SK-N-SH (cell line): ENCODE measurements around the gene TMEM191C.
"Not testable (repeated sequence)": the region's sequence is repeated elsewhere in the genome, so short reads cannot be mapped to it uniquely, and the experiment has no call there.

ENCODE experiments used
- TAF1 ChIP-seq: IDR thresholded peaks from 2 replicates; pipeline ENCODE4 v1.6.1; 2012; ENCODE audit warnings: low read depth, mild to moderate bottlenecking, low read length, moderate library complexity, borderline replicate concordance
- TF ChIP-seq, protein P1 (sequence below): fragments of 200-600 bp; sonication (generic); IDR thresholded peaks from 2 replicates; pipeline ENCODE4 v1.6.1; 2017; ENCODE audit warnings: antibody characterized with exemption, mild to moderate bottlenecking, moderate library complexity

DNA sequence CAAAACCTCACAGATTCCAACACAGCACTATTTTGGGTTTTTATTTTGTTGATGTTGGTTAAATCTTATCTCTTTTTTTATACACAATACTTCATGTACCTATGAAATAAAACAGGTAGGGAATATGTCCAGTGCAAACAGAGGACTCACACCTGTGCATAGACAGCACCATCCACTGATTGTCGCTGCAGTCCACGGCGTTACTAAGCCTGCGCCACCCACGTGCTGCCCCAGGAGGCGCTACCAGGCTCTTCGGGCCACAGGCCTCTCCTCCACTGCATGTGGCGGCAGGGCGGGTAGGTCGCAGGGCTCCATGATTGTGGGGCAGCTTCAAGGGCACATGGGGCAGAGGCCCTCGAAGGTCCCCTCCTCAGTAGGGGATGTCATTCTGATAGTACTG is 5.8 kb downstream of the TMEM191C start:
- TF ChIP-seq TAF1: not testable (repeated sequence)
- TF ChIP-seq, protein P1, sequence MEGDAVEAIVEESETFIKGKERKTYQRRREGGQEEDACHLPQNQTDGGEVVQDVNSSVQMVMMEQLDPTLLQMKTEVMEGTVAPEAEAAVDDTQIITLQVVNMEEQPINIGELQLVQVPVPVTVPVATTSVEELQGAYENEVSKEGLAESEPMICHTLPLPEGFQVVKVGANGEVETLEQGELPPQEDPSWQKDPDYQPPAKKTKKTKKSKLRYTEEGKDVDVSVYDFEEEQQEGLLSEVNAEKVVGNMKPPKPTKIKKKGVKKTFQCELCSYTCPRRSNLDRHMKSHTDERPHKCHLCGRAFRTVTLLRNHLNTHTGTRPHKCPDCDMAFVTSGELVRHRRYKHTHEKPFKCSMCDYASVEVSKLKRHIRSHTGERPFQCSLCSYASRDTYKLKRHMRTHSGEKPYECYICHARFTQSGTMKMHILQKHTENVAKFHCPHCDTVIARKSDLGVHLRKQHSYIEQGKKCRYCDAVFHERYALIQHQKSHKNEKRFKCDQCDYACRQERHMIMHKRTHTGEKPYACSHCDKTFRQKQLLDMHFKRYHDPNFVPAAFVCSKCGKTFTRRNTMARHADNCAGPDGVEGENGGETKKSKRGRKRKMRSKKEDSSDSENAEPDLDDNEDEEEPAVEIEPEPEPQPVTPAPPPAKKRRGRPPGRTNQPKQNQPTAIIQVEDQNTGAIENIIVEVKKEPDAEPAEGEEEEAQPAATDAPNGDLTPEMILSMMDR: not testable (repeated sequence)
